Endothelial cell of umbilical vein (primary cell): ENCODE data around the gene SIPA1. TPM values are rescaled to one million over a fixed set of nuclear protein-coding genes. Genes with fewer than 3 reads are reported as not detected.

Source experiments
- BruUV-seq: library from RNA; stranded (reverse); fragments of 400-500 nt; replicated peaks from 2 replicates; lab custom pipeline; 2021; lab: Mats Ljungman, UMichigan
- CTCF ChIA-PET: fragments of 300-600, 350-600 bp; sonication (Branson Sonifier 250); formaldehyde crosslinking; loops from one replicate; lab custom pipeline; 2021; ENCODE audit warnings: antibody characterized with exemption, inconsistent platforms; lab: Charles Lee
- POLR2A ChIA-PET: fragments of 300-600, 350-600 bp; sonication (Branson Sonifier 250); formaldehyde crosslinking; loops from one replicate; lab custom pipeline; 2021; ENCODE audit warnings: antibody characterized with exemption, inconsistent platforms; lab: Charles Lee
- DNase-seq: peaks from one replicate; pipeline ENCODE4 v3.0.0-alpha.2; 2011; ENCODE audit warnings: low read depth, low spot score
- FAIRE-seq: peaks from 2 replicates; lab custom pipeline; 2011; peaks lifted over from hg19 to GRCh38; lab: Jason Lieb, UNC
- H2AFZ ChIP-seq: 2 replicates; pipeline ENCODE4 v1.6.0; 2012; ENCODE audit warnings: low read depth, low read length, control low read depth, inconsistent platforms
- H3K27ac ChIP-seq: 2 replicates; pipeline ENCODE4 v1.5.1; 2011; ENCODE audit warnings: low read depth, mild to moderate bottlenecking, control low read depth, low read length, moderate library complexity; ENCODE audit not compliant: insufficient read depth
- H3K27me3 ChIP-seq, 2 experiments: 2 replicates each; pipeline versions ENCODE4 v1.6.0 to v1.6.1; 2011; ENCODE audit warnings: low read length in 2 of 2, mixed read lengths in 1 of 2; ENCODE audit not compliant: control insufficient read depth in 2 of 2, insufficient read depth in 2 of 2
- H3K36me3 ChIP-seq, 2 experiments: 2 replicates in 1 of 2; 3 replicates in 1 of 2; pipeline ENCODE4 v1.5.1; 2011; ENCODE audit warnings: low read length in 2 of 2, mild to moderate bottlenecking in 1 of 2, moderate library complexity in 1 of 2; ENCODE audit not compliant: control insufficient read depth in 2 of 2, insufficient read depth in 2 of 2; ENCODE audit errors: extremely low read depth in 1 of 2
- H3K4me1 ChIP-seq: 3 replicates; pipeline ENCODE4 v1.5.1; 2011; ENCODE audit warnings: mild to moderate bottlenecking, low read length; ENCODE audit not compliant: control insufficient read depth, insufficient read depth; ENCODE audit errors: extremely low read depth
- H3K4me2 ChIP-seq: 2 replicates; pipeline ENCODE4 v1.6.1; 2011; ENCODE audit warnings: low read length, control low read depth, mixed read lengths; ENCODE audit not compliant: insufficient read depth
- H3K4me3 ChIP-seq, 3 experiments: fragments of 200-600 bp in 1 of 3; sonication (generic), shearing (Covaris generic) in 1 of 3; replicated peaks in 1 of 3; 2 replicates each; pipeline ENCODE4 v1.5.1; 2011 to 2016; ENCODE audit warnings: control low read depth in 3 of 3, low read length in 3 of 3, mild to moderate bottlenecking in 2 of 3, inconsistent platforms in 1 of 3, low read depth in 1 of 3, moderate library complexity in 1 of 3; ENCODE audit not compliant: insufficient read depth in 1 of 3
- H3K79me2 ChIP-seq: 2 replicates; pipeline ENCODE4 v1.6.0; 2012; ENCODE audit warnings: low read length, inconsistent platforms; ENCODE audit not compliant: control insufficient read depth, insufficient read depth
- H3K9ac ChIP-seq: replicated peaks from 2 replicates; pipeline ENCODE3; 2011; ENCODE audit warnings: low read length, control low read depth; ENCODE audit not compliant: insufficient read depth; ENCODE audit errors: extremely low read depth
- H3K9me1 ChIP-seq: replicated peaks from 3 replicates; pipeline ENCODE4 v1.6.0; 2011; ENCODE audit warnings: mild to moderate bottlenecking, low read length; ENCODE audit not compliant: control insufficient read depth, insufficient read depth; ENCODE audit errors: extremely low read depth
- H3K9me3 ChIP-seq: replicated peaks from 2 replicates; pipeline ENCODE4 v1.5.1; 2012; ENCODE audit warnings: low read length, inconsistent platforms; ENCODE audit not compliant: control insufficient read depth, insufficient read depth
- H4K20me1 ChIP-seq: replicated peaks from 2 replicates; pipeline ENCODE3; 2011; ENCODE audit warnings: mild to moderate bottlenecking, low read length; ENCODE audit not compliant: control insufficient read depth, insufficient read depth; ENCODE audit errors: extremely low read depth
- FOS ChIP-seq: IDR thresholded peaks from 2 replicates; pipeline ENCODE4 v1.6.1; 2011; ENCODE audit warnings: mild to moderate bottlenecking, low read length, moderate library complexity, borderline replicate concordance; ENCODE audit not compliant: insufficient read depth
- GATA2 ChIP-seq: IDR thresholded peaks from 2 replicates; pipeline ENCODE4 v1.7.0; 2011; ENCODE audit warnings: low read depth, mild to moderate bottlenecking, moderate library complexity, mixed read lengths, low read length; ENCODE audit not compliant: insufficient read length, insufficient read depth
- JUN ChIP-seq: IDR thresholded peaks from 2 replicates; pipeline ENCODE4 v1.6.1; 2011; ENCODE audit warnings: borderline replicate concordance, low read depth; ENCODE audit not compliant: insufficient read length, insufficient read depth
- MAX ChIP-seq: IDR thresholded peaks from 2 replicates; pipeline ENCODE4 v1.6.1; 2011; ENCODE audit not compliant: insufficient read depth, insufficient read length
- MYC ChIP-seq: IDR thresholded peaks from one replicate; pipeline ENCODE4 v1.6.1; 2011; ENCODE audit warnings: mild to moderate bottlenecking, low read depth, low read length
- POLR2A ChIP-seq: IDR thresholded peaks from 2 replicates; pipeline ENCODE4 v1.6.1; 2012; ENCODE audit warnings: low read depth, mild to moderate bottlenecking, control low read depth, low read length
- dilution Hi-C: fragments of 300-500 bp; cut with MboI; formaldehyde crosslinking; loops from one replicate; pipeline ENCODE4 v1.15.0; 2019; ENCODE audit warnings: low sequenced_read_pairs; ENCODE audit not compliant: extremely low pct_ligation_motif_present
- intact Hi-C: fragments of 100-400 bp; cut with micrococcal nuclease; formaldehyde crosslinking; loops from one replicate; pipeline ENCODE4 v1.10.0; 2022
- polyA plus RNA-seq, 4 experiments: library from polyadenylated mRNA; depleted of rRNA in 3 of 4; stranded (reverse) in 3 of 4; unstranded in 1 of 4; fragments of >200 nt; gene quantifications; 2 replicates each; pipeline versions ENCODE4 v1.2.1 to v1.2.3, GENCODE V29; 2011 to 2012; ENCODE audit warnings: missing spikeins in 1 of 4
- total RNA-seq: library from RNA; stranded (reverse); gene quantifications from 2 replicates; pipeline ENCODE4 v1.2.3, GENCODE V29; 2021

The SIPA1 gene
- total and polyA plus RNA-seq, 2 donors (not counting 3 experiments of a cell fraction or from before 2014, with no cell fraction given) = 67.5 to 119 TPM

DNA sequence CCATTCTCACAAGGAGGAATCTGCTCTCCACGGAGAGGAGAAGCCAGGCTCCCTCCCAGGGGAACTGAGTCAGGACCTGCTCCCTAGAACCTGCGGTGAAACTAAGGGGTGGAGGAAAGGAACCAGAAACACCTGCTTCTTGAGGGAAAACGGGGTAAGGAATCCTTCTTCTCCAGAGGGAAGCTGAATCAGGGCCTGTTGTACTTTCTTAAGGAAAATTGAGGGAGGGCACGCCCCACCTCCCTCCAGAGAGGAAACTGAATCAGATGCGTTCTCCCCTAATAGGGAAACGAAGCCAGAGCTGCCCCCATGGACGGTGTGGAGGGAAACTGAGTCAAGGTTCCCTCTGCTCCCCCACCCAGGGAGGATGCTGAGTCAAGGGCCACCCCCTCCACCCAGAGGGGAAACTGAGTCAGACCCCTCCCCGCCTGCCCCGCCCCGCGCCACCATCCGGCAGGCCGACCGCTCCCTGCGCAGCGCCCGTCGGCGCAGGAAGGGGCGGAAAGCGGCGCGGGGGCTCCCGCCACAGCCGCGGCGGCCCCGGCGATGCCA lies 24.4 kb downstream of the SIPA1 start:
- Histone ChIP-seq H3K9me3 (no peaks in the 10 kb centered on the region), H3K4me2 (peak overlapping the region; percentile 75), H3K9ac (peak overlapping the region; percentile 90), H3K36me3 (peaks cover 17 to 38% of the 10 kb centered on the region in 2 experiments), H3K27ac (peak overlapping the region; percentile 91), H3K9me1 (no peaks in the 10 kb centered on the region), H3K4me1 (peaks cover 18% of the 10 kb centered on the region), H3K27me3 (no peaks in the 10 kb centered on the region), H2AFZ (no peak overlapping the region), H3K4me3 (peak overlapping the region; percentile 34 to 94 (median 77)), H3K79me2 (peaks cover 37% of the 10 kb centered on the region), H4K20me1 (no peaks in the 10 kb centered on the region)
- TF ChIP-seq GATA2 (no peak), FOS (peak; percentile 39), MYC (no peak), MAX (no peak), JUN (no peak), POLR2A (no peak)
- dilution Hi-C loops = no loop called here
- ChIA-PET POLR2A (interaction anchor here (0.9 to 2.6 kb wide), 4 partner anchors 9 to 341 kb away, joined by 4 to 19 read pairs (median 4); partner anchors contain the start of gene SIPA1), CTCF (interaction anchor here (1.1 to 1.9 kb wide), 6 partner anchors 9 to 197 kb away, joined by 3 to 14 read pairs (median 6); partner anchors contain the start of genes KAT5, RNASEH2C and SIPA1)
- BruUV-seq = TSS peak; percentile 61
- intact Hi-C loops = no loop called here
- peak; percentile 60 for DNase-seq
- peak; percentile 86 for FAIRE-seq
